CD4-positive, alpha-beta T cell treated with Interleukin-4 for 1 hour (primary cell): ENCODE data around the gene PPP6R2.

Experiments used
- DNase-seq, 2 donors: peaks; one replicate each; pipeline ENCODE4 v3.0.0-alpha.2; 2020 to 2022

The PPP6R2 gene

DNA sequence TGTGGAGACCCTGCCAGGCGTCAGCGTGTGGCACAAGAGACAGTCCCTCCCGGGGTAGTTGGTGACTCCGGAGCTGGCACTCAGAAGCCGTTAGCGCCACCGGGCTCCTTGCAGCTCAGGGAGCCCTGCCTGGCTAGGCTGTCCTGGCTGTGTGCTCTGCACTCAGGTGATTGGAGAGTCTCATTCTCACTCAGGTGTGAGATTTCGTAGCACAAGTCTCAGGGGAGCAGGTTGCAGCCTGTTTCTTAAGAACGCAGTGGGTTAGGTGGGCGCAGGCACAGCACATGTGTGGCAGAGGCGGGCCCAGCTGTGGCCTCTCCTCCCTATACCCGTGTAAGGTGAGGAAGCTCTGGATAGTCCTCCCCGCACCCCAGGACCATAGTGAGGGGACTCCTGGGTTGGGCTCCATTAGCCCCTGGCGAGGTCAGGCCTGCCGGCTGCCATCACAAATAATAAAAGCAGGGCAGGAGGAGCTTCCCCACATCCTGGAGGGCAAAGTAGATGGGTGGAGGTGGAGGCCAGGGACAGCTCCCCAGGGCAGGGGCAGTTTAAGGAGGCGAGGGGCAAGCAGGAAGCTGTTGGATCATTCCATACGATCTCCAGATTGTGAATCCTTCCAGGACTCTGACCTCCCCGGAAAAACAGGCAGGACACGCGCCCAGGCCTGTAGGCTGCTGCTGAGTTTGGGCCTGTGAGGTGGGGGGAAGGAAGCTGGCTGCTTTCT lies 92.3 kb downstream of the PPP6R2 start:
- DNase-seq: no peak

GRCh38 chr22:50436015-50436830 lies 93.1 kb downstream of the PPP6R2 start:
- no peak for DNase-seq

DNA sequence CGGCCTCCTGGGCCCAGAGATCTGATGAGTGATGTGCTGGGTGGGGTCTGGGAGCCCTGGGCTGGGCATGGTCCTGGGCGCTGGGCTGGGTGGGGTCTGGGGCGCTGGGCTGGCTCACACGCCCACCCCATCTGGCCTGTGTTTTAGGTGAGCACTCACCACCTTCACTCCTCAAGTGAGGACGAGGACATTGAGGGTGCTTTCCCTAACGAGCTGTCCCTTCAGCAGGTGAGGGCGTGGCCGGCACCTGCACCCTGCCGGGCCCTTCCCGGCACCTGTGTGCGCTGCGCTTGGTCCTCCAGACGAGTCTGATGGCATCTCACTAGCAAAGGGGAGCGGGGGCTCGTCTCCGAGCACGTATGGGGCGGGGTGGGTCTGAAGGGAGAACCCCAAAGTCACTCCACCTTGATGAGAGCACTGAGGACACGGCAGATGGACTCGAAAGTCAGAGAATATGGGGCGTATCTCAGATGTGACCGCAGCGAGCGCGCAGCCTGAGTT lies 93.8 kb downstream of the PPP6R2 start:
- no peak for DNase-seq

GRCh38 chr22:50437511-50438304 lies 94.6 kb downstream of the PPP6R2 start:
- DNase-seq: no peak

DNA sequence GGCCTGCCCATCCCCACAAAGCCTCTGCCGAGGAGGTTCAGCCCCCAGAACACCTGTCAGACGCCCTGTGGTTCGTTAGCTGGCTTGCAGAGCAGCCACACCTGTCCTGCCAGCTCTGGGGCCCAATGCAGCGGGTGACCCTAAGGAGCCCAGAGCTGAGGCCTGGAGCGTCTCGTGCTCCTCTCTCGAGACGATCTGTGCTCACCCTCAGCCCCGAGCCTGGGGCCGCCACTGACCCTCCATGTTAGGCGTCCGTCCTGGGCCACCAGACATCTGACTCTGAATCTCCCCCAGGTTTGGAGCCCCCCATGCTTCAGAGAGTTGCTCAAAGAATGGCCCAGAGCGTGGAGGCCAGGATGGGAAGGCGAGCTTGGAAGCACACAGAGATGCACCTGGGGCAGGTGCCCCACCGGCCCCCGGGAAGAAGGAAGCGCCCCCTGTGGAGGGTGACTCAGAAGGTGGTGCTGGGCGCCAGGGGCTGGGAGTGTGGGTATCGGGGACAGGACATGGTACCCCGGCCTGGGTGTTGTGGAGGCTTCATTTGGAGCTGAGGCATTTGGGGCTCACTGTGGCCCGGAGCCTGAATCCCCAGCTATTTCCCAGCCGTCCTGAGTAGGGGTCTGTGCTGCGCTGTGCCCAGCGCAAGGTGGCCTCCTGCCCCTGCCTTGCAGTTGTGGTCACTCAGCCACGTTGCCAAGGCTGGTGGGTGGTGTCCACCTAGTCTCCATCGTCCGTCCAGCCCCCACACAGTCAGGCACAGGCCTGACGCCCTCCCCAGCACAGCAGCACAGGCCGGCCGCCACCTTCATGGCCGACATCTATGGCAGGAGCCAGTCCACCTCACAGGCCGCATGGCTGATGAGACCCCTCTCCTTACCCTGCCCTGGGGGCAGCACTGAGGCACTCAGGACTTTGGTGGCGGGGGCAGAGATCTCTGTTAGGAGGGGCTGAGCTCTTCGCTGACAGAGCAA lies 95.5 kb downstream of the PPP6R2 start:
- DNase-seq: no peak

- DNase-seq: no peak
Measured at GRCh38 chr22:50439314-50439870, 96.3 kb downstream of the PPP6R2 start.

- no peak for DNase-seq
Measured at GRCh38 chr22:50439871-50440331, 96.8 kb downstream of the PPP6R2 start.

- DNase-seq: no peak
Measured at GRCh38 chr22:50440544-50441249, 97.6 kb downstream of the PPP6R2 start.

- no peak for DNase-seq
Measured at GRCh38 chr22:50441428-50441993, 98.4 kb downstream of the PPP6R2 start.

DNA sequence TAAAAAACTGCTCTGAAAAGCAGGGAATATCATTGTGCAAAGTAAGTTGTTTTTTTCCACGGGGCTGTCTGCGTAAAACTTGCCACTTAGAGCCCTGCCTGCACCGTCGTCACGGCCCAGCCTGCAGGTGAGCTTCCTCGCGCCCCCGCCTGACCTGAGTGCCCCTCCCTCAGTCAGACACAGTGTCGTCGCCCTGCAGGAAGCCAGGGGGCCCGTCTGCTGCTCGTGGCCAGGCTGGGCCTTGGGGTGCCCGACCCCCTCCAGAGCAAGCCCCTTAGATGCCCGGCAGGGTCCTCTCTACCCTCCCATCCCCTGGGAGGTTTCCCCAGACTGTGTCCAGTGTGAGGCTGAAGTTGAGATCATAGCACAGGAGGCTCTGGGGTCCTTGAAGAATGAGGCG lies 100.1 kb downstream of the PPP6R2 start:
- no peak for DNase-seq

GRCh38 chr22:50443801-50444625 lies 100.9 kb downstream of the PPP6R2 start:
- no peak for DNase-seq

DNA sequence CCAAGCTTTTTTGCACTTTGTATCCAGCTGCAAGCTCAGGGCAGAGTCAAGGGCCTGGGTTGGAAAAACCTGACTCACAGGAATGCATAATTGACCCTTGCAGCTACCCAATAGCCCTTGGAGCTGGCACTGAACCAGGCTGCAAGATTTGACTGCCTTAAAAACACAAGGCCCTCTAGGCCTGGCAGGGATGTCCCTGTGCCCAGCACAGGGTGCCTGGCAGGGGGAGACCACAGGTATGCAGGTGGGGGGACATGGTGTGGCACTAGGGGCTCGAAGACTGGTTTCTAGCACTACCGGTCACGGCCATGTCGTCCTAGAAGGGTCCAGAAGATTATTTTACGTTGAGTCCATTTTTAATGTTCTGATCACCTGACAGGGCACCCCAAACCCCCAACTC lies 101.5 kb downstream of the PPP6R2 start:
- no peak for DNase-seq

GRCh38 chr22:50445071-50445879 lies 102.1 kb downstream of the PPP6R2 start:
- peak; percentile 46 to 56 for DNase-seq

DNA sequence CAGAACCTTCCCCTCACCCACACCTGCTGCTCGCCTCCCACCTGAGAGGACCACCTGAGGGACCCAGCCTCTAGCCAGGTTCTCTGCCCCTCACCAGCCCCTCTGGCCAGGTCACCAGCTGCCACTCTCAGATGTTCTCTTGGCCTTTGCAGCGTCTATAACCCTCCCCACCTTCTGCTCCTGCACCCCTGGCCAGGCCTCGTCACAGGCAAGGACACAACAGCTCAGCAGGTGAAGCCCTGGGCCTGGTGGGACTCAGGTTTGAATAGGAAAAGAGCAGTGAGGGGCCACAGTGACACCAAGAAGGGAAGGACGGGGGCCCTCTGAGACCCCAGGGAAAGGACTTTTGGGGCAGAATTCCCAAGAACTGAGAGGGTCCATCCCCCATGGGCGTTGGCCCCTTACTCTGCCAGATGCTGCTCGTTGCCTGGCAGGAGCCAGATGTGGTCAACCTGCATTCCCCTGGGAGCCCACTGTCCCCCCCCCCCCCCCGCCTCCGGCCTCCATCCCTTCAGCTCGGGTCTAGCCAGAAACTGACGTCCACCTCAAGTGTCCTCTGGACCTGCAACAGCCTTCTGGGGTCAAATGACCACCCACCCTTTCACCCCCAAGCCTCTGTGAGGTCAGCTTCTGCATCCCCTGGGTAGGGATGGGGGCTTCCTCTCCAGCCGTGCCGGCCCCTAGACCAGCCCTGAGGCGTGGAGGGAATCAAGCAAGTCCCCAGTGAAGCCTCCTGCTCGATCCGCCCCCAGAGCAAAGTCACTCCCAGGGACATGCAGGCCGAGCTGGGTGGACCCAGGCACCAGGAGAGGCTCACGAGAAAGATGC lies 103.0 kb downstream of the PPP6R2 start:
- no peak for DNase-seq

DNA sequence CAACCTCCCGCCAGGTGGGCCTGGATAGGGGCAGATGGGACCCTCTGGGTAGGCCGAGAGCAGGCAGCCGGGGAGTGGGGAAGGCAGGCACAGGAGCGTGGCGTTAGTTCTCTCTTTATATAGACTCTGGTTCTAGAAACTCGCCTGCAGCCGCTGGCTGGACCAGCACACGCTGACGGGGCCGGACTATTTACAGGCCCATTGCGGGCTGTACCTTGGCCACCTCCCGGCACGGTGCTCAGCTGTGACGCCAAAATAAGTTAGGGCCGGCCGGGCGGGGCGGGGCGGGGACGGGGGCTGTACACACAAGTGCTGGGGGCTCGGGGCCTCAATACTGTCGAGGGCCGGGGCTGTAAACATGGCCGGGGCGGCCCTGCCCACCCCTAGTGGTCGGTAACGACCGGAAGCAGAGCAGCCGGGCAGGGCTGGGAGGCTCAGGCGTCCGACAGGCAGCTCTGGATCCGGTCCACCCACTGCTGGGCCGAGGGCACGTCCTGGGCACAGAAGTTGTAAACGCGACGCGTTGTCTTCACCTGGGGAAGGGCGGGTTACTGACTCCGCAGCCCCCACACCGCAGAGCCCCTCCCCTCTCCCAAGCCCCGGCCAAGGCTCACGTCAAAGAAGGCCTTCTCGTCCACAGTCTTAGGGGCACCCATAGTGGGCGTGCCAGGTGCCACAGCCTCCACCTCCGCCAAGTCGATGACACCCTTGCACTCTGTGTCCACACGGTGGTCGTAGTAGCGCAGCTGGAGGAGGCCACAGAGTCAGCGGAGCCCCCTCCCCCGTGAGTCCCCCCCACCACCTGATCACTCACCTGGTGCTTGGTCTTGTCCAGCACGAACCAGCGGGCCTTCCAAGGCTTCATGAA lies 103.8 kb downstream of the PPP6R2 start:
- DNase-seq: no peak
